Measurements from ENCODE around the gene PVR.

GRCh38 chr19:44683434-44684210, 39.9 kb downstream of the PVR start:
- no peak for TF ChIP-seq POLR2A (IDR thresholded peaks at IDR 0.05)
- TF ChIP-seq, protein P1, sequence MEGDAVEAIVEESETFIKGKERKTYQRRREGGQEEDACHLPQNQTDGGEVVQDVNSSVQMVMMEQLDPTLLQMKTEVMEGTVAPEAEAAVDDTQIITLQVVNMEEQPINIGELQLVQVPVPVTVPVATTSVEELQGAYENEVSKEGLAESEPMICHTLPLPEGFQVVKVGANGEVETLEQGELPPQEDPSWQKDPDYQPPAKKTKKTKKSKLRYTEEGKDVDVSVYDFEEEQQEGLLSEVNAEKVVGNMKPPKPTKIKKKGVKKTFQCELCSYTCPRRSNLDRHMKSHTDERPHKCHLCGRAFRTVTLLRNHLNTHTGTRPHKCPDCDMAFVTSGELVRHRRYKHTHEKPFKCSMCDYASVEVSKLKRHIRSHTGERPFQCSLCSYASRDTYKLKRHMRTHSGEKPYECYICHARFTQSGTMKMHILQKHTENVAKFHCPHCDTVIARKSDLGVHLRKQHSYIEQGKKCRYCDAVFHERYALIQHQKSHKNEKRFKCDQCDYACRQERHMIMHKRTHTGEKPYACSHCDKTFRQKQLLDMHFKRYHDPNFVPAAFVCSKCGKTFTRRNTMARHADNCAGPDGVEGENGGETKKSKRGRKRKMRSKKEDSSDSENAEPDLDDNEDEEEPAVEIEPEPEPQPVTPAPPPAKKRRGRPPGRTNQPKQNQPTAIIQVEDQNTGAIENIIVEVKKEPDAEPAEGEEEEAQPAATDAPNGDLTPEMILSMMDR (IDR thresholded peaks at IDR 0.05), result no peak

Data from adrenal gland (tissue), 5 donors.